Measurements from ENCODE around the gene KDM7A. TPM values are rescaled to one million over a fixed set of nuclear protein-coding genes. Genes with fewer than 3 reads are reported as not detected.

KDM7A gene
- total and polyA plus RNA-seq, 10 of the 15 experiments (the other 5 are each of a cell fraction or from before 2014, with no cell fraction given) = 0.07 to 0.96 (median 0.74) TPM

DNA sequence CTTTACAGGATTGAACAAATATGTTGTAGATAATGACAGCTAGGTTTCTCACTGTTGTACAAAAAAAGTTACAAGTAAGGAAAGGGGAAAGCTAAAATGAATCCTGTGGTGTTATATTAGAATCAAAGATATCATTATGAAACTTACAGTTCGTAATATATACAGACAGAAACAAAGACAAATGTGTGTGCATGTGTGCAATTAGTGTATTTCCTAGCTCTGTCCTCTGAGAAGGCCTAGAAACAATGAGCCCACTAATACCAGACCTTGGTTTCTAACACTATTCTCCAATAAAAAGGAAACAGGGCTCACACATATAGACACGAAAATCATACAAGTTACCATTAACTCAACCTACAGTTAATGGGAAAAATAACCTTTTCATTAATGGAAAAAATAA, 8.0 kb downstream of the KDM7A start (continued):
- no peak for TF ChIP-seq IKZF1 (conservative IDR thresholded peaks at IDR 0.05)

GRCh38 chr7:140165422-140165821, 11.4 kb downstream of the KDM7A start:
- in situ Hi-C loops (cut with MboI) (no loop called here), intact Hi-C loops (cut with micrococcal nuclease; ENCODE audit: unreplicated experiment) (no loop called here)
- ChIA-PET RAD21 (ENCODE audit: unreplicated experiment) (no interaction called here), POLR2A (interaction anchor here (0.6 kb wide), 1 partner anchor 8 kb away, joined by 3 read pairs; no protein-coding TSS in a partner anchor), CTCF (no interaction called here), SMC1A (ENCODE audit: uncharacterized antibody, unreplicated experiment) (interaction anchor here (0.9 kb wide), 1 partner anchor 141 kb away, joined by 4 read pairs; no protein-coding TSS in a partner anchor)
- FAIRE-seq (no peak), ATAC-seq (no peak), DNase-seq (ENCODE audit: low read depth, low spot score) (no peak)
- Histone ChIP-seq H3K79me2 (ENCODE audit: control insufficient read depth, insufficient read depth, low read length) (no peaks in the 10 kb centered on the region), H4K20me1 (ENCODE audit: control insufficient read depth, insufficient read depth) (no peaks in the 10 kb centered on the region; the same call in 1 of the 2 replicates), H3K4me1 (ENCODE audit: control insufficient read depth, insufficient read depth, low read length) (no peaks in the 10 kb centered on the region), H3K9me3 (replicated peaks; ENCODE audit: control insufficient read depth, insufficient read depth, low read length) (no peaks in the 10 kb centered on the region), H2AFZ (ENCODE audit: control insufficient read depth, low read depth, low read length) (no peak overlapping the region), H3K4me3 (no peak overlapping the region), H3K9ac (ENCODE audit: control insufficient read depth, insufficient read depth, low read length) (no peak overlapping the region), H3K36me3 (ENCODE audit: control insufficient read depth in 2 of 2, insufficient read depth in 2 of 2, low read length in 1 of 2) (no peaks in the 10 kb centered on the region), H3K27ac (ENCODE audit: control insufficient read depth, insufficient read depth) (no peak overlapping the region), H3K27me3 (replicated peaks in 1 of 2; ENCODE audit: control insufficient read depth in 2 of 2, insufficient read depth in 2 of 2, low read length in 1 of 2) (no peaks in the 10 kb centered on the region), H3K4me2 (ENCODE audit: control insufficient read depth, insufficient read depth) (no peak overlapping the region)
- 76% methylated on average over 3 of the region's 3 CpGs for WGBS (ENCODE audit: insufficient coverage, insufficient replicate concordance, low lambda C conversion rate, missing lambda C conversion rate)
- no peak for TF ChIP-seq ZNF217 (IDR thresholded peaks at IDR 0.05)
- no peak for TF ChIP-seq WRNIP1 (IDR thresholded peaks at IDR 0.05; ENCODE audit: borderline replicate concordance, low read depth, low read length)
- TF ChIP-seq HDAC2 (IDR thresholded peaks at IDR 0.05) = no peak
- TF ChIP-seq MYB (IDR thresholded peaks at IDR 0.05; ENCODE audit: borderline replicate concordance, low read depth, low read length) = no peak
- no peak for TF ChIP-seq PAX8 (IDR thresholded peaks at IDR 0.05)
- TF ChIP-seq STAT3 (IDR thresholded peaks at IDR 0.05; ENCODE audit: low read depth, low read length) = no peak
- TF ChIP-seq, protein P1, sequence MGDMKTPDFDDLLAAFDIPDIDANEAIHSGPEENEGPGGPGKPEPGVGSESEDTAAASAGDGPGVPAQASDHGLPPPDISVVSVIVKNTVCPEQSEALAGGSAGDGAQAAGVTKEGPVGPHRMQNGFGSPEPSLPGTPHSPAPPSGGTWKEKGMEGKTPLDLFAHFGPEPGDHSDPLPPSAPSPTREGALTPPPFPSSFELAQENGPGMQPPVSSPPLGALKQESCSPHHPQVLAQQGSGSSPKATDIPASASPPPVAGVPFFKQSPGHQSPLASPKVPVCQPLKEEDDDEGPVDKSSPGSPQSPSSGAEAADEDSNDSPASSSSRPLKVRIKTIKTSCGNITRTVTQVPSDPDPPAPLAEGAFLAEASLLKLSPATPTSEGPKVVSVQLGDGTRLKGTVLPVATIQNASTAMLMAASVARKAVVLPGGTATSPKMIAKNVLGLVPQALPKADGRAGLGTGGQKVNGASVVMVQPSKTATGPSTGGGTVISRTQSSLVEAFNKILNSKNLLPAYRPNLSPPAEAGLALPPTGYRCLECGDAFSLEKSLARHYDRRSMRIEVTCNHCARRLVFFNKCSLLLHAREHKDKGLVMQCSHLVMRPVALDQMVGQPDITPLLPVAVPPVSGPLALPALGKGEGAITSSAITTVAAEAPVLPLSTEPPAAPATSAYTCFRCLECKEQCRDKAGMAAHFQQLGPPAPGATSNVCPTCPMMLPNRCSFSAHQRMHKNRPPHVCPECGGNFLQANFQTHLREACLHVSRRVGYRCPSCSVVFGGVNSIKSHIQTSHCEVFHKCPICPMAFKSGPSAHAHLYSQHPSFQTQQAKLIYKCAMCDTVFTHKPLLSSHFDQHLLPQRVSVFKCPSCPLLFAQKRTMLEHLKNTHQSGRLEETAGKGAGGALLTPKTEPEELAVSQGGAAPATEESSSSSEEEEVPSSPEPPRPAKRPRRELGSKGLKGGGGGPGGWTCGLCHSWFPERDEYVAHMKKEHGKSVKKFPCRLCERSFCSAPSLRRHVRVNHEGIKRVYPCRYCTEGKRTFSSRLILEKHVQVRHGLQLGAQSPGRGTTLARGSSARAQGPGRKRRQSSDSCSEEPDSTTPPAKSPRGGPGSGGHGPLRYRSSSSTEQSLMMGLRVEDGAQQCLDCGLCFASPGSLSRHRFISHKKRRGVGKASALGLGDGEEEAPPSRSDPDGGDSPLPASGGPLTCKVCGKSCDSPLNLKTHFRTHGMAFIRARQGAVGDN (IDR thresholded peaks at IDR 0.05) = no peak
- no peak for TF ChIP-seq NRF1 (conservative IDR thresholded peaks at IDR 0.05; ENCODE audit: low read depth, low read length)
- no peak for TF ChIP-seq CBX5 (IDR thresholded peaks at IDR 0.05; ENCODE audit: low read depth)
- TF ChIP-seq RAD21 (IDR thresholded peaks at IDR 0.05; ENCODE audit: insufficient read depth, low read depth, low read length) = no peak
- TF ChIP-seq, protein P2, sequence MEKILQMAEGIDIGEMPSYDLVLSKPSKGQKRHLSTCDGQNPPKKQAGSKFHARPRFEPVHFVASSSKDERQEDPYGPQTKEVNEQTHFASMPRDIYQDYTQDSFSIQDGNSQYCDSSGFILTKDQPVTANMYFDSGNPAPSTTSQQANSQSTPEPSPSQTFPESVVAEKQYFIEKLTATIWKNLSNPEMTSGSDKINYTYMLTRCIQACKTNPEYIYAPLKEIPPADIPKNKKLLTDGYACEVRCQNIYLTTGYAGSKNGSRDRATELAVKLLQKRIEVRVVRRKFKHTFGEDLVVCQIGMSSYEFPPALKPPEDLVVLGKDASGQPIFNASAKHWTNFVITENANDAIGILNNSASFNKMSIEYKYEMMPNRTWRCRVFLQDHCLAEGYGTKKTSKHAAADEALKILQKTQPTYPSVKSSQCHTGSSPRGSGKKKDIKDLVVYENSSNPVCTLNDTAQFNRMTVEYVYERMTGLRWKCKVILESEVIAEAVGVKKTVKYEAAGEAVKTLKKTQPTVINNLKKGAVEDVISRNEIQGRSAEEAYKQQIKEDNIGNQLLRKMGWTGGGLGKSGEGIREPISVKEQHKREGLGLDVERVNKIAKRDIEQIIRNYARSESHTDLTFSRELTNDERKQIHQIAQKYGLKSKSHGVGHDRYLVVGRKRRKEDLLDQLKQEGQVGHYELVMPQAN (conservative IDR thresholded peaks at IDR 0.05) = no peak
- no peak for TF ChIP-seq RFX5 (IDR thresholded peaks at IDR 0.05; ENCODE audit: low read depth, low read length)
- TF ChIP-seq GABPA (IDR thresholded peaks at IDR 0.05; ENCODE audit: low read depth) = no peak
- no peak for TF ChIP-seq CBFB (IDR thresholded peaks at IDR 0.05; ENCODE audit: low read depth)
- TF ChIP-seq EGR1 (IDR thresholded peaks at IDR 0.05; ENCODE audit: borderline replicate concordance in 1 of 2, low read depth in 2 of 2, low read length in 2 of 2) = no peak
- TF ChIP-seq FOXK2 (IDR thresholded peaks at IDR 0.05) = no peak
- TF ChIP-seq CREM (IDR thresholded peaks at IDR 0.05; ENCODE audit: low read depth) = no peak
- TF ChIP-seq STAT1 (conservative IDR thresholded peaks at IDR 0.05) = no peak
- TF ChIP-seq MAX (IDR thresholded peaks at IDR 0.05; ENCODE audit: low read depth, low read length) = no peak
- BruUV-seq (replicated peaks) = no TSS peak

Measured in GM12878 (cell line).